GM21528 (cell line): ENCODE results near the gene TRAPPC3.

ENCODE experiments used
- ATAC-seq: cut with Tn5 transposase; IDR thresholded peaks from one replicate; pipeline ENCODE4 v1.9.1; 2021; ENCODE audit warnings: mild to moderate bottlenecking, moderate library complexity; ENCODE audit not compliant: unreplicated experiment, low FRiP score

TRAPPC3 gene

GRCh38 chr1:36128905-36129206, 20.4 kb downstream of the TRAPPC3 start:
- ATAC-seq, result no peak

DNA sequence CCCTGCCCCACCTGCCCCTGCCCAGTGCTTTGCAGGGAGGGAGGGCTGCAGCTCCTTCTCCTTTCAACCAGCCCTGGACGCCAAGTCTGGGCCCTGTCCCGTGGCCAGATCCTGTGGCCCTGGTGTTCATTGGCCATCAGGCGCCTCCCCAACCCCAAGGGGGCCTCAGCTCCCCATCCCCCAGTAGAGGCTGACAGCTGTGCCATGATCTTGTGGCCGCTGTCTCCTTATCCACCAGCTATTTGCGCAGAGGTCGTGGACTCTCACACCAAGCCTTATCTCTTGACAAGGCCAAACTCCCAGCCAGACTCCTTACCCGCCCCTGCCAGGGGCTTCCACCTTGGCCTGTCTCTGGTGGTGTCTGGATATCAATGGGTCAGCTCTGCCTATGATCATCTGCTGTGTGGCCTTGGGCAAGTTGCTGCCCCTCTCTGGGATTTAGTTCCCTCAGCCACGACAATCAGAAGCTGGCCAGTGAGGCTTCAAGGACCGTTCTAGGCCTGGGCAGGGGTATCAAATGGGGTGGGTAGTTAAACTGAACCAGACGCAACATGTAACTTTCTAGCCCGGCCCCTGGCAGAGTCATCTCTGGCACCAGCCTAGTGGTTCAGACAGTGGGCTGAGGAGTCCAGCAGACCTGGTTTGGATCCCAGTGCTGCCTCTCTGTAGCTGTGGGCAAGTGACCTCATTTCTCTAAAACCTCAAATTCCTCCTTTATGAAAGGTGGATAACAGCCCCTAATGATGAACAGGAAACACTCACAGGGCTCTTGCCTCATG, 21.0 kb downstream of the TRAPPC3 start:
- ATAC-seq, result no peak

DNA sequence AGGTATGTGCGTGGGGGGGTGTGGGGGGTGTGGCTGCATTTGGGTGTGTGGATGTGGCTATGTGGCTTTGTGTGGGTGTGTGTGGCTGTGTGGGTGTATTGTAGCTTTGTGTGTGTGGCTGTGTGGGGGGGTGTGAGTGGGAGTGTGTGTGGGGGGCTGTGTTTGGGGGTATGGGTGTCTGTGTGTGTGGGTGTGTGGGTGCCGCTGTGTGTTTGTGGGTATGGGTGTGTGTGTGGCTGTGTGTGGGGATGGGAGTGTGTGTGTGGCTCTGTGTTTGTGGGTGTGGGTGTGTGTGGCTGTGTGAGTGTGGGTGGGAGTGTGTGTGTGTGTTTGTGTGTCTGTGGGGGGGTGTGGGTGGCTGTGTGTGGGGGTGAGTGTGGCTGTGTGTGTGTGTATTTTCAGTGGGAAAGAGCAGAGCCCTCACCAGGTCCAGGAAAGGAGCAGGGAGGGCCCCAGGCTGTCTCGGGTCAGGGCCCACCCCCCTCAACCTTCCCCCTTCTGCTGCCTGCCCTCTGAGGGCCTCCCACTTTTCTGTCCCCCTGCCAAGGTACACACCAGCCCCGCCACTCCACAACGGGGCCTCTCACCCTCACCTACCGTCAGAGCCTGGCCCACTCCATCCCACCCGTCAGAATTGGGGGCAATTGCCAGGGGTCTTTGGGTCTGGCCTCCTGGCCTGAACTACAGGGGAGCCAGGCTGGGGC, 22.3 kb downstream of the TRAPPC3 start:
- ATAC-seq, result no peak

DNA sequence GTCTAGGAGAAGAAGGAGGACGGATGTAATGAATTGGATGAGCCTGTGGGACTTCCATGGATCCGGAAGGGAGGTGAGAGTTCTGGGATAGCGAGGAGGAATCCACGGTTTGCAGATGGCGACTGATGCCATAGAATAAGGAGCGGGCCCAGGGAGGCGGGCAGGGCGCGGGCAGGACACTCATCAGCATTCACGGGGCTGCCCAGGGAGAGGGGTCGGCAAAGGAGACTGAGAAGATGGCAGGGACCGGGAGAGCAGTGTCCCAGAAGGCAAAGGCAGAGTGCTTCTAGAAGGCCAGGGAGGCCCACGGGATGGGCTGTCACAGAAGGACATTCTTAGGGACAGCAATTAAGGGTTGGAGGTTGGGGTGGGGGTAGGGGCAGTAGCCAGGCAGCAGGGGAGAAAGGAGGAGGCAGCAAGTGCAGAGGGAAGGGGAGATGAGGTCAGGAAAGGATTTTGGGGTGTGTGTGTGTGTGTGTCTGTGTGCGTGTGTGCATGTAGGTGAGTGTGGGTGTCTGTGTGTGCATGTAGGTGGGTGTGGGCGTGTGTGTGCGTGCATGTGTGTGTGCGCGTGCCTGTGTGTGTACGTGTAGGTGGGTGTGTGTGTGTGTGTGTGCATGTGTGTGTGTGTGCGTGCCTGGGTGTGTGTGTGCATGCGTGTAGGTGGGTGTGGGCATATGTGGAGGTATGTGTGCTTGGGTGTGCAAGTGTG, 23.1 kb downstream of the TRAPPC3 start:
- ATAC-seq, result no peak

DNA sequence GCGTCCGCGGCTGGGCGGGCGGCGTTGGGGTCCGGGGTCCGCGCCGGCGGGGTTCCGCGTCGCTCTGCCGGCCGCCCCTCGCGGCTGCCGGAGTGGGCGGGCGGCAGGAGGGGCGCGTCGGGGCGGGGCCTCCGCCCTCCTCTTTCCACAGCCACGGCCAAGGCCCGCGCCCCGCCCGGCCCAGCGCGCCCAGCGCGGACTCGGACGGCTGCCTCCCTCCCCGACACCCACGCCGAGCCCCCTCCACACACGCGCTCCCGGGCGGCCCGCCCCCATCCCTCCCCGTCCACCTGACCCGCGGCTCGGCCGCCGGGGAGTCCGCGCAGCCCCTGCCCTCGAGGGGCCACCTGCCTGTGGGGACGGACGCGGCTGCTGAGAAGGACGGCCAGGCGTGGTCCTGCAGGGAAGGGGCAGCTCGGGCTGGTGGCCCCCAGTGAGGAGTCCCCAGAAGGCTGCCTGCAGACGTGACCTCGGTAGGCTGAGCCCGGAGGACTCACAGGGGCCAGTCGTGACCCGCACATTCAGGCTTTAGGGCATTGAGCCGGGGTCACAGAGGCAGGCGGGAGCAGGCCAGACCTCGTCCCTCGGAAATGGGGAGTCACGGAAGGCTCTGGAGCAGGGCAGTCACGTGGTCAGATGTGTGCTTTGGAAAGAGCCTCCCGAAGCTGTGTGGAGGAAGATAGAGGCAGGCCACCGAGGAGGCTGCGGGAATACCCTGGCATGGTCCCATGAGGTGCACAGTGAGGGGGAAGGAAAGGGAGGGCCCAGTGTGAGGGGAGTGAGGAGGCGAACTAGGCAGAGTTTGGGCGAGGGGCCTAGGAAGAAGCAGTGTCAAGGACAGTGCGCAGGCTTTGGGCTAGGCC, 23.9 kb downstream of the TRAPPC3 start, which contains the start of gene COL8A2:
Gene COL8A2, minus strand, starts transcription at position 94 of the 863 bp plus-strand sequence. CDS start 24,980 bp downstream, outside the sequence.
- ATAC-seq, result no peak

DNA sequence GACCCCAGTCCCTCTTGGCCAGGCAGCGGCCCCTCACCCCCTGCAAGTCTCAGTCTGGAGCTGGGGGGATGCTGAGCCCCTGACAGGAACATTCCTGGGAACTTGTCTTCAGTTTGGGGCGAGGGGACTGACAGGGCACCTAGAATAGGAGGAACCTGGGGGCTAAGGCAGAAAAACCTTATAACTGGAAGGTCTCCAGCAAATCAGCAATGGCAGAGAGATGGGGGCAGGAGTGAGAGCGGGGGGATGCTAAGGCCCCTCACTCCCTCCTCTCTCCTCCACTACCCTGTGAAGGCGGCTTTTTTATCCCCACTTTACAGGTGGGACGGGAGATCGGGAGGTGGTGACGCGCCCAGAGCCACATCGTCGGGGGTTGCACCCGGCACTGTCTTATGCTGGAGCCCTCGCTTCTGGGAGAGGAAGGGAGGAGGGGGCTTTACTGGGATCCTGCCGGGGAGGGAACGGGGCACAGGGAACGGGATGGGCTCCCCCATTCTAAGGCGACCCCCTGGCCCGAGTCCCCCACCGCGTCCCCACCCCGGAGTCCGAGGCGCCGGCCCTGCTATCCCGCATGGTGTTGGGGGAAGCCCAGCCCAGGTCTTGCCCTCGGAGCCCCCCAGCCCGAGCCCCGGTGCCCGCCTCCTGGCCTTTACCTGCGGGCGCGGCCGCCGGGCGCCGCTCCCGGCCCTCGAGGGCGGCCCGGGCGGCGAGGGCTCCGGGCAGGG, 24.7 kb downstream of the TRAPPC3 start:
- ATAC-seq, result no peak

DNA sequence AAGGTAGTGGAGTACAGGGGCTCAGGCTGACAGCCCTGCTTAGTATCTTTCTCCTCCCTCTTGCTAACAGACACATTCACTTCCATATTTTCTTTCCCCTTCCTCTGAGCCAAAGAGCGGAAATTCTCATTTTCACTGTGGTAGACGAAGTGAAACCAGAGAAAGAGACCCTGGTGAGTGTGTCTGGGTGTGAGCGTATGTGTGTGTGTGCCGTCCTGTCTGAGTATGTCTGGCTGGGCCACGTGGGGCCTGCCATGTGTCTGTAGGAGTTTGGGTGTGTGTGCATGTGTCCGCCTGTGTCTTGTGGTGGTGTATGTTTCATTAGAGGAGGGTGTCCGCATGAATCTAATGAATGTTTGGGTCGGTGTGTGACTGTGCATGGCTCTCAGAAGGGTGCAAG, 25.9 kb downstream of the TRAPPC3 start:
- no peak for ATAC-seq

DNA sequence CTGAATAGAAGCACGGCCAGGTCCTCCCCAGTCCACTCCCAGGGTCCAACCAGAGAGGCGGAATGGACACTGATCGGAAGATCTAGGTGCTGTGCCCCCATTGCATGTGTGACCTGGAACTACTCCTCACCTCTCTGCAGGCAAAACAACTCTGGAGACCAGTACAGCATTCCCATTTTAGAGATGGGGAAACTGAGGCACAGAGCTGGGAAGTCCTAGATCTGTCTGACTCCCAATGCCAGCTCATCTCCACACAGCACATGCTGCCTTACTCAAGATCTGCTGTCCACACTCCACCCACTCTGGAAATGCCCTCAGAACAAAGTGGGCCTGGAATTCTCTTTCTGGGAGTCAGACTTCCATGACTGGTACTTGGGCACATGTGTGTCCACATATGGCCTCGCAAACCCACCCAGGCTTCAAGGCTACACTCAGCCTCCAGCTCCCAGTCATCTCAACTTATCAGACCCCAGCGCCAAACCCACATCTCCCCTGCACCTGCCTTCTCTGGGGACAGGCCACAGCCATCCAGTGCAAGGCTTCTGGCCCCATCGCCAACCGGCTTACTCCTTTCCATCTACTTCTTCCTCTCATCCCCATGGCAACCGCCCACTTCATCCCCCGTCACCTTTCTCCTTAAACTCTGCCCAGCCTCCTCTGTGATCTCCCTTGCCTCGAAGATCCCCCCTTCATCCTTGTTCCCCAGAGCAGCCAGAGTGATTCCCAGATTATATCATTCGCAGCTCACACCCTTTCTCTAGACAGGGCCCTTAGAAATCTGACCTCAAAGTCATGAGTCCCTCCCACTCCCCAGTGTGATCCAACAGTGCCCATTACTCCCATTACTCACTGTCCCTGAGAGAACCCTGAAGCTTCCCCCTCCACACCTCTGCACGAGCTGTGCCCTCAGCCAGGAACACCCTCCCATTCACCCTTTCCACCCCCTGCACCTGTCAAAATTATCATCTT, 26.9 kb downstream of the TRAPPC3 start:
- ATAC-seq, result no peak

DNA sequence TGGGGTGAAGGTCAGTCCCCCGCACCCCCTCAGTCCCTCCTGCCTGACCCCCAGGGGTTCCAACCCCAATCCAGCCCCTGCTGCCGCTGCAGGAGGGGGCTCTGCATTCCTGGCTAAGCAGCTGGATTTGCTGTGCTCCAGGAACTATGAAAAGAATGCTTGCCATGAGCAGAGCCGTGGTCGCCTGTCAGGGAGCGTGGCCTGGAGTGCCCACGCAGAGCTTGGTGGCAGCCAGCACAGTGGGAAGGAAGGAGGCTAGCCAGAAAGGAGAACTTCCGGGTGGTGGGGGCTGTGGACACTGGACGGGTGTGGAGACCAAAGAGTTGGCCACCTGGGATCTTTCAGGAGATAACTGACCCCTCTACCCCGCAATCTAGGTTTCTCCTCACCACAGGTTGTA, 29.8 kb downstream of the TRAPPC3 start:
- no peak for ATAC-seq

DNA sequence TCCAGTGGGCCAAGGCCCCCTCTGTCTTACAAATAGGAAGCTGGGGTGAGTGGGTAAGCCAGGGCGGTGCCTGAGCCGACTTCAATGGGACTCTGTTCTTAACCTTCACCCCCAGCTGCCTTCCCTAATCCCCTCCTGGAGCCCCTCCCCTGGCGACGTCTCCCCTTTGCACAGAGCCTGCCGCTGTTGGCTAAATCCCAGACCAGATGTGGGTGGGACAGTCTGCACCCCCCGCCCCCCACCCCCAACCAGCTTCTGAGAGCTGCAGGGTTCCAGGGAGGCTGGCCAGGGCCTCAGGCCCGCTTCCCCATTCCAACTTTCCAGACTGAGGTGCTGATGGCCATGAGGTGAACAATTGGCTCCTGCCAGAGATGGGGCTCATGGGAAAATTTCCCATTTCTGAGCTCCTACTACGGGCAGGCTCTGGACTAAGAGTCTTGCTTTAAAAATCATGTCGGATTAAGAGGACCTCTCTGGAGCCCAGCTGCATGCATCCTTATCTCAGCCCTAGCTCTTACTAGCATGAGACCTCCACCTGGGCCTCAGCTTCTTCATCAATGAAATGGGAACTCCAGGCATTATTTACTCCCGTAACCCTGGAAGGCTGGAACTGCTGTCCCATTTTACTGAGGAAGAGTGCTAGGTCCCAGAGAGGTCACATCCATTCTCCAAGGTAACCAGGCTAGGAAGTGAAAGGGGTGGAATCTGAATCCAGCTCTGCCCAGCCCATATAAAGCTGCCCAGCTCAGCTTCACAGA, 30.7 kb downstream of the TRAPPC3 start:
- no peak for ATAC-seq

DNA sequence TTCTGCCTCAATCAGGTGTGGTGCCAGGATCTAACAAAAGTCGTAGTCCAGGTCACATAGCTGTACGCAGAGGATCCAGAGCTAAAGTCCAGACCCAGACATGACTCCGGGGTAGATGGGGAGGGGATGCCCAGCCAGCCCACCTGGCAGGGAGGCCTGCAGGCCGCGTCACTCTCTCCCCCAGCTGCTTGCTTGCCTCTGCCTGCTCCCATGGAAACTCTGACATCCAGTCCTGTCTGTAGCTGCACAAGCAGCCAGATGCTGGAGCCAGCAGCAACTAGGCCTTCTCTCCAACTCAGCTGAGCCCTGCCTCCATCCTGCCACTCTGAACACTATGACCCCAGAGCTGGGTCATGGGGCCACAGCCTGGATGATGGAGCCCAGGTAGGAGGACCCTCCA, 32.4 kb downstream of the TRAPPC3 start:
- no peak for ATAC-seq

GRCh38 chr1:36115931-36116330, 33.4 kb downstream of the TRAPPC3 start:
- ATAC-seq, result no peak

GRCh38 chr1:36115200-36115669, 34.1 kb downstream of the TRAPPC3 start:
- ATAC-seq, result no peak

DNA sequence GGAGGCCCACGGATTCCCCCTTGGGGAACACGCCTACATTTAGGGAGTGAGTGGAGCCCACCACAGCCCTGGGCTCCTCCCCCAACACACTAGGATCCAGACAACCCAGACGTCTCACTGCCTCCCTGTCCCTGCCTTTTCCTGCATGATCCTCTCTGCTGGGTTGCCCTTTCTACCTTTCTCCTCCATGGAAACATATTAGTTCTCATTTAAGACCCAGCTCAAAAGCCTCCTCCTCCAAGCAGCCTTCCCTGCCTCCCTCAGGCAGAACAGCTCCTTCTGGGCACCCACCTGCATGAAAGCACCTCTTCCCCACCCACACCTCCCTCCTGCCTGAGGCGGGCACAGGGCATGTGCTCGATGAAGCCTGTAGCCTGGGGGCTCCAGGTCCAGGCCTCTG, 34.9 kb downstream of the TRAPPC3 start:
- no peak for ATAC-seq

DNA sequence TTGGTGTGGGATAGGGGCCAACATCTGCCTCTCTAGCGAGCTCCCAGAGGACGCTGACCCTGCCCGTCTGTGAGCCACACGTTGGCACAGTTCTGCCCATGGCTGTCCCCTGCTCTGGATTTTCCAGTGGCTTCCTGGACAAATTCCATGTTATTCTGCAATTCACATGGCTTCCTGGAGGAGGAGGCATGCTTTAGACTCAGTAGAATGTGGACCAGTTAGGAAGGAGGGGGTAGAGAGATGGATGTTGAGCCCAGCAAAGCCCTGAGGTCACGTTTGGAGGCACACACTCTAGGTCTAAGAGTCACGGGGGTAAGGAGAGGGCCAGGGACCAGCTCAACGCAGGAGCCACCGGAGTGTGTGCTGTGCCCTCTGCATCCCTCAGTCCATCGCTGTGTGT, 36.5 kb downstream of the TRAPPC3 start:
- no peak for ATAC-seq

GRCh38 chr1:36111151-36111550, 38.1 kb downstream of the TRAPPC3 start:
- ATAC-seq, result no peak

- ATAC-seq, result no peak
Observed at GRCh38 chr1:36109041-36109679, 40.1 kb downstream of the TRAPPC3 start.
